Ovary (tissue), 3 donors: ENCODE data around the gene GTF3C1.

Experiments used
- CTCF ChIP-seq, 3 donors: fragments of 450-650 bp in 2 of 3; fragments of 200-600 bp in 1 of 3; IDR thresholded peaks; one replicate each; pipeline versions ENCODE4 v1.5.1 to v1.8.0; 2016 to 2022; ENCODE audit warnings: antibody characterized with exemption in 3 of 3, mild to moderate bottlenecking in 1 of 3
- EP300 ChIP-seq: sonication (generic); formaldehyde crosslinking; IDR thresholded peaks from one replicate; pipeline ENCODE4 v1.6.1; 2017; ENCODE audit warnings: antibody characterized with exemption
- POLR2A ChIP-seq: fragments of 450-650 bp; IDR thresholded peaks from one replicate; pipeline ENCODE4 v1.6.1; 2017; ENCODE audit warnings: antibody characterized with exemption, mild to moderate bottlenecking, moderate library complexity
- donor health status: DM: no; HTN: no; CAD: no.

GRCh38 chr16:27453494-27453825 lies 96.3 kb downstream of the GTF3C1 start:
- no peak for TF ChIP-seq POLR2A
- no peak for TF ChIP-seq CTCF (IDR thresholded peaks at IDR 0.05)
- TF ChIP-seq EP300: no peak
